NCI-H2196 treated with DMSO at 0.1 percent for 48 hours (cell line): ENCODE data around the gene CDON.
"Not testable (repeated sequence)": the region's sequence is repeated elsewhere in the genome, so short reads cannot be mapped to it uniquely, and the experiment has no call there.

Source experiments
- DNase-seq: peaks from one replicate; lab custom pipeline; 2025; ENCODE audit not compliant: unreplicated experiment; lab: John Stamatoyannopoulos, UW

Gene CDON

DNA sequence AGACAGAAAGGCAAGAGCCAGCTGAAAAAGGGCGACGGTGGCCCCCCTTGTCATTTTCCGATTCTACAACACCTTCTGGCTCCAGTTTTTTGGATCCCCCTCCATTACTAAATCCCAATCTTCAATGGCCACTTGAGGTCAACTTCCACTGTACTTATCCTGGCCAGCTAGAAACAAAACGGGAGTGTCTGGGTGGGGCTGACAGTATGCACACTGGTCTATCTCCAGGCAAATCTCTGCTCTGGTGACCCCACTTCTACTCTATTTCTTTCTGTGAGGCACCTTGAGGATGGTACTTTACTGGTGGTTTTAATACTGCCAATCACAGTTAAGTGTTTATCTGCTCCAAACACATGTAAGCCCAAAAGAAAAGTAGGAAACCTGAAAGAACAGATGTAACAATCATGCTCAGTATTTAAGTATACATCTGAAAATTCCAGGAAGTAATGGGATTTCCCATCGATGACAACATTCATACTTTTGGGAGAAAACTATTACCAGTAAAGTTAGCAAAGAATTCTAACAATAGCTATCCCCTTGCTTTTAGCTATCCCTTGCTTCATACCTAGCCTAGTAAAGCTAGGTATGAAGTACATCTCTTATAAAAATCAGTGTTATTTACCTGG lies 16.0 kb downstream of the CDON start:
- DNase-seq = no peak

GRCh38 chr11:126039485-126040271 lies 23.0 kb downstream of the CDON start:
- no peak for DNase-seq

- DNase-seq = no peak
These were observed 26.9 kb downstream of the CDON start for GRCh38 chr11:126035718-126036117.

DNA sequence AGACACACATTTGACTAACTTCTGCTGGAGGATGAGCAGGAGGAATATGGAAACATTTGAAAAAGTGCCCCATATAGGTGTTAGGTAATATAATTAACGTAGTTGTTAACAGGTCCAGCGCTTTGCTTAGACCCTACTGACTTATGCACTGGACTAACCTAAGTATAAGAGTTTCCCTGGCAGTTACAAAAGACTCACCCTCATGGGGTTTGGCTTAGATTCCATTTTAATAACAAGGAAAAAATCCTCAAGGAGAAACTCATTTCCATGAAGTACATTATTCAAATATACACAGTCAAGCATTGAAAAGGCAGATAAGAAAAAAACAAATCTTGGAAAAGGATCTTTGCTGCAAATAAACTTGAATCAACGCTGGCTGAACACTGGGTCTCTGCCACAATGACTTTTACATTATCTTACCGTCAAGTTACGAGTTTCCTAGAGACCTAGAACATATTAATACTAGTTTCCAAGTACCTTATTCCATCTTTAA lies 27.7 kb downstream of the CDON start:
- DNase-seq = no peak

- no peak for DNase-seq
These were observed 28.4 kb downstream of the CDON start for GRCh38 chr11:126034039-126034932.

DNA sequence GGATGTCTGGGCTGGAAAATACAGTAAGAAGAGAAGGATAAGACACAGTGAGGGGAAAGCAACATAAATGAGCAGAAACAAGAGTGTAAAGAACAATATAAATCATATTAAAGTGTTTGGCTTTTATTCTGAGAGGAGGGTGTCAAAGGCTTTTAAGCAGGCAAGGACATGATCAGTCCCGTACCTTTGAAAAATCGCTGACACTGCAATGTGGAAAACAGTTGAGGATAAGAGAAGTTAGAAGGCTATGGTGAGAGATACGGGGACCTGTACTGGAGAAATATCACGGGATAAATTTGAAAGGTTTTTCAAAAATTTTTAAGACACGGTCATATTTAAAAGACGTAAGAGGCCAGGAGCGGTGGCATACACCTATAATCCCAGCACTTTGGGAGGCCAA lies 30.3 kb downstream of the CDON start:
- DNase-seq = no peak

- no peak for DNase-seq
These were observed 32.9 kb downstream of the CDON start for GRCh38 chr11:126029805-126030204.

GRCh38 chr11:126029237-126029636 lies 33.4 kb downstream of the CDON start:
- DNase-seq = no peak

DNA sequence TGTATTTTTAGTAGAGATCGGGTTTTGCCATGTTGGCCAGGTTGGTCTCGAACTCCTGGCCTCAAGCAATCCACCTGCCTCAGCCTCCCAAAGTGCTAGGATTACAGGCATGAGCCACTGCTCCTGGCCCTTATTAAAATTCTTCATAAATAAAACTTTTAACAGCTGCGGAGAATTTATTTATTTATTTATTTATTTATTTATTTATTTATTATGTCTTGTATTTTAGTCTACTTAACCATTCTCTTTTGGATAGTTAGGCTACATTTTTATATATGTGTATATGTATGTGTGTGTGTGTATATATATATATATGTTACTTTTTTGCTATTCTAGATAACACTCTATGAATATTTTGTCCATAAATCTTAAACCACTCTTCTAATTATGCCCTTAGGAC lies 34.1 kb downstream of the CDON start:
- DNase-seq = not testable (repeated sequence)

DNA sequence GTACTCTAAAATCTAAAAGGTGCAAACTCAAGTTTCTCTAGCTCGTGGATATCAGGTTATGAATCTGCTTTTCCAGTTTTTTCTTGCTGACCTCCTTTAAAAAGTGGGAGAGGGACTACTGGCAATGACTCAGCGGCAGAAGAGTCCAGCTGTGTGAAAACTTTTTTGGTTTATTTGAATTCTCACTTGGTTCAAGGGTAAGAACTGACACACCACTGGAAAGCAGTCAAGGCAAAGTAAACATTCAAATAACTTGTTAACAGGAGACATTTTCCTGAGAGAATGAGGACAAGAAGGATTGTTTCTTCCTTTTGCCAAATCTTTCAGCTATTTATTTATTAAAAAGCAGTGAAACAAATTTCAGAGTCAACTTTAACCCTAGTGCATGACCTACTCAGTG lies 36.1 kb downstream of the CDON start:
- DNase-seq = no peak

GRCh38 chr11:126025822-126026221 lies 36.8 kb downstream of the CDON start:
- DNase-seq = no peak

DNA sequence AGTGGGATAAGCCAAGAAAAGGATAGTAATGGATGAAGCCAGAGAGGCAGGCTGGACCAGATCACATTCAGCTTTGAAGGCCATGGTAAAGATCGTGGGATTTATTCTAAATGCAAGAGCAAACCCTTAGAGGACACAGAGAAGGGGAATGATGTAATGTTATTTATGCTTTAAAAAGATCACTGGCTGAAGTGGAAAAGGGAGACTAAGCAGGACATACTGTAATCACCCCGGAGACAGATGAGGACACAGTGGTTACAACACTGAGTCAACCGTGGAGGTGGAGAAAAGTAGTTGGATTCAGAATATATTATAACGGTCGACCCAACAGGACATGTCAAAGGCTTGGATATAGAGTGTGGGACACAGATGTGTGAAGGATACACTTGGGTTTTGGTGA lies 38.5 kb downstream of the CDON start:
- DNase-seq = no peak

DNA sequence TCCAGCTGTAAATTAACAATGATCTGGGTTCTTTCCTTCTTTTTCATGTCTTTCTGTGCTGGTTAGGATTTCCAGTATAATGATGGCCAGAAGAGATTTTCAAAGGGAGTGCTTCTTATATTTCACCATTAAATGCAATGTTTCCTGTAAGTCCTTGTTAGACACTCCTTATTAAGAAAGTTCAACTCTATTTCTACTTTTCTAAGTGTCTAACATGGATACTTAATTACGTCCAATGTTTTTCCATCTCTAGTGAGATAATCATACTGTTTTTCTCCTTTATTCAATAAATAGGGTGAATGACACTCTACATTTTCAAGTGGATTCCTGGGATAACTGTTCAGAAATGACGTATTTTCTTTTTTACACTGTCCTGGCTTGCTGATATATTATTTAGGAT lies 49.8 kb downstream of the CDON start:
- no peak for DNase-seq

DNA sequence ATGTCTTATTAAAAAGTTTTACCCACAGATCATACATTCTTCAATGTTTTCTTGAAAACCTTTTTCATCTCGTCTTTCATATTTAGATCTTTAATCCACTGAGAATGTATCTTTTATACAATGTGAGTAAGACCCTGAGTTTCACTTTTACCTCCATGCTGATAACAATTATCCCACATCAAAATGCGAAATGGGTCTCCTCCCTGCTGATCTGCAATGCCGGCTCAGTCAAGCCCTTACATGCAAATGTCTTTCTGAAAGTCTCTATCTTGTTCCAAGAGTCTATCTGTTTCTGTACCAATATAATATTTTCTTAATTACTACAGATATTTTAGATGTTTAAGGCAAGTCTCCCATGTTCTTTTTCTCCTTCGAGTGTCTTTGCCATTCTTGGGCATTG lies 50.9 kb downstream of the CDON start:
- DNase-seq = no peak

- DNase-seq = no peak
These were observed 51.4 kb downstream of the CDON start for GRCh38 chr11:126011265-126011664.

DNA sequence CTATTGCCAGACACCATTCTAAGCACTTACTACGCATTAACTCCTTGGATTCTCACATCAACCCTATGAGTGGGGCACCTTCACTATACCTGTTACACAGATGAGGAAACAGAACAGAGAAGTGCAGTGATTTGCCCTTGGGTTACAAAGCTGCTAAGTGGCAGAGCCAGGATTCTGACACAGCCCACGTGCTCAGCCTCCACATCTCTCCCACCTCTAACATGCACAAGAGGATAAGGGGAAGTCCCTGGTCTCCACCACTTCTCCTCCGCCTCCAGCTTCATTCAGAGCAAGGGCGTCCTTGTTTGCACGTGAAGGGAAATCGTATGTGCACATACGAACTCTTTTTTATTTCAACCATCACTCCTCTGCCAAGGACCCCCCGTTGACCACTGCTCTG lies 53.7 kb downstream of the CDON start:
- DNase-seq = no peak

GRCh38 chr11:126007238-126007637 lies 55.4 kb downstream of the CDON start:
- DNase-seq = no peak

DNA sequence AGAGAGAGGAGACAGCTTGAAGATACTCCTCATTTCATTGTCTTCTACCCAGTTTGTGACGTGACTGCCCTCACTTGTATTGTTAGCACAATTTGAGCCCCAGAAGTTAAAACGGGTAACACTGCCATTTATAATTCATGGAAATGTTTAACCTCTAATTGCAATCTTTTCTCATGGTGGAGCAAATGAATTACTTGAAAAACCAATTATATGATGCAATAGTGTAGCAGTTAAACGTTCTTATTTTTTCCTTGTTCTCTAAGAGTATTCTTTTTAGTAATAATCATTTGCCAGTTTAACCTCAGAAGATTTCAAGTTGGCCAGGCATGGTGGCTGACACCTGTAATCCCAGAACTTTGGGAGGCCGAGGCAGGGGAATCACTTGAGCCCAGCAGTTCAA lies 56.6 kb downstream of the CDON start:
- DNase-seq = no peak

GRCh38 chr11:126002181-126002580 lies 60.5 kb downstream of the CDON start:
- DNase-seq = no peak

GRCh38 chr11:125999234-125999880 lies 63.3 kb downstream of the CDON start:
- no peak for DNase-seq

DNA sequence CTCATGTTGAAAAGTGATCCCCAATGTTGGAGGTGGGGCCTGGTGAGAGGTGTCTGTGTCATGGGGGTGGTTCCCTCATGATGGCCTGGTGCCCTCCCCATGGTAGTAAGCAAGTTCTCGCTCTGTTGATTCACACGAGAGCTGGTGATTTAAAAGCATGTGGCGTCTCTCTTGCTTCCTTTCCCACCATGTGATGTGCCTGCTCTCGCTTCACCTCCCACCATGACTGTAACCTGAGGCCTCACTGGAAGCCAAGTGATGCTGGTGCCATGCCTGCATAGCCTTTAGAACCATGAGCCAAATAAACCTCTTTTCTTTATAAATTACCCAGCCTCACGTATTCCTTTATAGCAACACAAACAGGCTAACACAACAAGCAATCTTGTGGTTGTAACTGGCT lies 64.4 kb downstream of the CDON start:
- DNase-seq = no peak
